NT2/D1 (cell line): ENCODE results near the gene CCDC171.

Experiments
- YY1 ChIP-seq: IDR thresholded peaks from 2 replicates; pipeline ENCODE4 v1.6.1; 2011; ENCODE audit not compliant: insufficient read length, insufficient read depth
- ZNF274 ChIP-seq: IDR thresholded peaks from 2 replicates; pipeline ENCODE4 v1.6.1; 2011; ENCODE audit warnings: mild to moderate bottlenecking, low read depth, low read length

DNA sequence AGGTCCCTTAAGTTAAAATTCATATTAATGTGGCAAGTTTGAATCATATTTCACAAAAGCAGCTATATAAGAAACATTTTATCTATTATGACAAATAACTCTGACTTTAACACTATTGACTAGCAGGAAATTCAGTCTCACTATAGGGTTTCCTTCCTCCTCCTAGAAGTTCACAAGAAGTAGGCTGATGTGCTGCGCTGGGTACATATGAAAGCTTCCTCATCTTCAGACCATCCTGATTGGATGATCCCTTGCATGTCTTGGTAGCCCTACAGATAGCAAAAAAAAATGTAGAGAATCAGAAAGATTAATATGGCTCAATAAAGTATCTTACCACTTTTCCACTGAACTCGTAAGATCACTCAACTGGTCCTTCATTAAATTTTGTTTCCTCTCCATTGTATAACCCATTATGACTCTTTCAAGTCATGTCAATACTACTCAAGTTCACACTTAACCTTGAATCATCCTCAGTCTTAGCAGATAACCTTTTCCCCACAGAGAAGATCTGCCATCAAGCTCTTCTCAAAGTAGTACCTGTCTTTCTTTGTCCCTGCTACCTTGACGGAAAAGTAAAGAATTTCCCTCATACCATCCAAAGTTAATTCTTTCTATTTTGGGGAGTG is 30.6 kb upstream of the CCDC171 start:
- TF ChIP-seq ZNF274 (no peak), YY1 (no peak)
